Measurements from ENCODE around the gene IL13. TPM values are rescaled to one million over a fixed set of nuclear protein-coding genes. Genes with fewer than 3 reads are reported as not detected.
A peak's percentile ranks its signal among the peaks of the same experiment; 100 is the strongest.
"Not testable (repeated sequence)": the region's sequence is repeated elsewhere in the genome, so short reads cannot be mapped to it uniquely, and the experiment has no call there.

Gene IL13
- total and polyA plus RNA-seq, 10 of the 15 experiments (the other 5 are each of a cell fraction or from before 2014, with no cell fraction given): 0.06 to 0.40 (median 0.11) TPM; not detected in 6

DNA sequence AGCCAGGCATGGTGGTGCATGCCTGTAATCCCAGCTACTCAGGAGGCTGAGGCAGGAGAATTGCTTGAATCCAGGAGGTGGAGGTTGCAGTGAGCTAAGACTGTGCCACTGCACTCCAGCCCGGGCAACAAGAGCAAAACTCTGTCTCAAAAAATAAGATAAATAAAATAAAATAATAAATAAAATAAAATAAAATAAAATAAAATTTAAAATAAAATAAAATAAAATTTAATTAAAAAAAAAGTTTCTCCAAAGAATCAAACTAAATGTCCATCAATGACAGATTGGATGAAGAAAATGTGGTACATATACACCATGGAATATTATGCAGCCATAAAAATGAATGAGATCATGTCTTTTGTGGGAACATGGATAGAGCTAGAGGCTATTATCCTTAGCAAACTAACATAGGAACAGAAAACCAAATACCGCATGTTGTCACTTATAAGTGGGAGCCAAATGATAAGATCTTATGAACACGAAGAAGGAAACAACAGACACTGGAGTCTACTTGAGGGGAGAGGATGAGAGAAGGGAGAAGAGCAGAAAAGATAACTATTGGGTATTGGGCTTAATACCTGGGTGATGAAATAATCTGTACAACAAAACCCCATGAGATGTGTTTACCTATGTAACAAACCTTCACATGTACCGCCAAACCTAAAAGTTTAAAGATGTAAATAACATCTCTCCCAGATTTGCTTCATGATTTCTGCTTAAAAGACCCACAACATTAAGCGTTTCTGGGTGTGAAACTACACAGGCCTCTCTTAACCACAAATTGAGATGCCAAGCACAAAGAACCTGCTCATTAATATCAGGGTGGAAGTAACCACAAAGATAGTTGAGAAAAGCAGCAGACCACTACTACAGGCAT is 34.0 kb downstream of the IL13 start:
- H3K4me2 ChIP-seq (ENCODE audit: control insufficient read depth, insufficient read depth); in situ Hi-C loops (cut with MboI); H3K4me3 ChIP-seq; H2AFZ ChIP-seq (ENCODE audit: control insufficient read depth, low read depth, low read length); H3K9me3 ChIP-seq (replicated peaks; ENCODE audit: control insufficient read depth, insufficient read depth, low read length); H3K36me3 ChIP-seq (ENCODE audit: control insufficient read depth in 2 of 2, insufficient read depth in 2 of 2, low read length in 1 of 2); DNase-seq (ENCODE audit: low read depth, low spot score); H4K20me1 ChIP-seq (ENCODE audit: control insufficient read depth, insufficient read depth); H3K9ac ChIP-seq (ENCODE audit: control insufficient read depth, insufficient read depth, low read length); H3K27ac ChIP-seq (ENCODE audit: control insufficient read depth, insufficient read depth); BruUV-seq (replicated peaks); H3K79me2 ChIP-seq (ENCODE audit: control insufficient read depth, insufficient read depth, low read length); H3K27me3 ChIP-seq (replicated peaks in 1 of 2; ENCODE audit: control insufficient read depth in 2 of 2, insufficient read depth in 2 of 2, low read length in 1 of 2); FAIRE-seq: not testable (repeated sequence)
- ChIA-PET POLR2A (interaction anchor here (0.6 to 8.8 kb wide), 2 partner anchors 17 to 59 kb away, joined by 3 to 79 read pairs; partner anchors contain the start of gene IL4), CTCF (interaction anchor here (0.7 kb wide), 1 partner anchor 607 kb away, joined by 3 read pairs; no protein-coding TSS in a partner anchor), SMC1A (ENCODE audit: uncharacterized antibody, unreplicated experiment) (interaction anchor here (0.7 to 8.8 kb wide), 7 partner anchors 16 to 110 kb away, joined by 3 to 116 read pairs (median 4); partner anchors contain the start of gene IL4), RAD21 (ENCODE audit: unreplicated experiment) (interaction anchor here (6.4 to 8.2 kb wide), 2 partner anchors 18 to 30 kb away, joined by 52 to 95 read pairs; partner anchors contain the start of gene IL4)
- peak; percentile 82 for ATAC-seq
- WGBS (ENCODE audit: insufficient coverage, insufficient replicate concordance, low lambda C conversion rate, missing lambda C conversion rate): 72% methylated on average over 5 of the region's 5 CpGs
- peaks cover 18% of the 10 kb centered on the region; the same call in 1 of the 2 replicates for H3K4me1 ChIP-seq (ENCODE audit: control insufficient read depth, insufficient read depth, low read length)
- intact Hi-C loops (cut with micrococcal nuclease; ENCODE audit: unreplicated experiment): loop anchor here (1.0 kb wide), 1 partner anchor 28 kb away; no protein-coding TSS in a partner anchor
- 0 out of 2 replicates have a peak, but pooled peaks have one; percentile 65 for TF ChIP-seq ZNF217 (IDR thresholded peaks at IDR 0.05)
- peak; percentile 33 to 62; a peak in 2 of 4 replicates for TF ChIP-seq EP300 (IDR thresholded peaks at IDR 0.05; ENCODE audit: borderline replicate concordance in 1 of 2, control insufficient read depth in 1 of 2, low read depth in 2 of 2, low read length in 2 of 2)
- 0 out of 2 replicates have a peak, but pooled peaks have one; percentile 19 for TF ChIP-seq SMARCA5 (IDR thresholded peaks at IDR 0.05)
- peak; percentile 26 for TF ChIP-seq SKIL (IDR thresholded peaks at IDR 0.05; ENCODE audit: low read depth, poor library complexity, severe bottlenecking)
- peak in 1 of 2 experiments; percentile 19; a peak in 1 of 4 replicates for TF ChIP-seq BHLHE40 (IDR thresholded peaks at IDR 0.05; ENCODE audit: borderline replicate concordance in 1 of 2, low read depth in 2 of 2, low read length in 1 of 2)
- peak; percentile 51 to 56; a peak in 3 of 4 replicates for TF ChIP-seq IKZF2 (IDR thresholded peaks at IDR 0.05)
- peak; percentile 45 for TF ChIP-seq IKZF1 (conservative IDR thresholded peaks at IDR 0.05)
- TF ChIP-seq BCL11A (IDR thresholded peaks at IDR 0.05; ENCODE audit: low read depth, low read length): peak; percentile 65; the same call in 1 of the 2 replicates
- TF ChIP-seq, protein P1, sequence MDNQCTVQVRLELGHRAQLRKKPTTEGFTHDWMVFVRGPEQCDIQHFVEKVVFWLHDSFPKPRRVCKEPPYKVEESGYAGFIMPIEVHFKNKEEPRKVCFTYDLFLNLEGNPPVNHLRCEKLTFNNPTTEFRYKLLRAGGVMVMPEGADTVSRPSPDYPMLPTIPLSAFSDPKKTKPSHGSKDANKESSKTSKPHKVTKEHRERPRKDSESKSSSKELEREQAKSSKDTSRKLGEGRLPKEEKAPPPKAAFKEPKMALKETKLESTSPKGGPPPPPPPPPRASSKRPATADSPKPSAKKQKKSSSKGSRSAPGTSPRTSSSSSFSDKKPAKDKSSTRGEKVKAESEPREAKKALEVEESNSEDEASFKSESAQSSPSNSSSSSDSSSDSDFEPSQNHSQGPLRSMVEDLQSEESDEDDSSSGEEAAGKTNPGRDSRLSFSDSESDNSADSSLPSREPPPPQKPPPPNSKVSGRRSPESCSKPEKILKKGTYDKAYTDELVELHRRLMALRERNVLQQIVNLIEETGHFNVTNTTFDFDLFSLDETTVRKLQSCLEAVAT (IDR thresholded peaks at IDR 0.05): peak; percentile 68
- peak; percentile 80 for TF ChIP-seq ZNF687 (IDR thresholded peaks at IDR 0.05)

All from GM12878 (cell line).